GM20000 (cell line): ENCODE results near the gene VEGFA.

ENCODE experiments used
- DNase-seq: peaks from one replicate; pipeline ENCODE4 v3.0.0; 2012; ENCODE audit warnings: low spot score
- TF ChIP-seq, protein P1 (sequence below): IDR thresholded peaks from 2 replicates; pipeline ENCODE4 v1.5.1; 2012; ENCODE audit warnings: mild to moderate bottlenecking, control low read depth; ENCODE audit errors: extremely low read depth, missing control alignments

Gene VEGFA

DNA sequence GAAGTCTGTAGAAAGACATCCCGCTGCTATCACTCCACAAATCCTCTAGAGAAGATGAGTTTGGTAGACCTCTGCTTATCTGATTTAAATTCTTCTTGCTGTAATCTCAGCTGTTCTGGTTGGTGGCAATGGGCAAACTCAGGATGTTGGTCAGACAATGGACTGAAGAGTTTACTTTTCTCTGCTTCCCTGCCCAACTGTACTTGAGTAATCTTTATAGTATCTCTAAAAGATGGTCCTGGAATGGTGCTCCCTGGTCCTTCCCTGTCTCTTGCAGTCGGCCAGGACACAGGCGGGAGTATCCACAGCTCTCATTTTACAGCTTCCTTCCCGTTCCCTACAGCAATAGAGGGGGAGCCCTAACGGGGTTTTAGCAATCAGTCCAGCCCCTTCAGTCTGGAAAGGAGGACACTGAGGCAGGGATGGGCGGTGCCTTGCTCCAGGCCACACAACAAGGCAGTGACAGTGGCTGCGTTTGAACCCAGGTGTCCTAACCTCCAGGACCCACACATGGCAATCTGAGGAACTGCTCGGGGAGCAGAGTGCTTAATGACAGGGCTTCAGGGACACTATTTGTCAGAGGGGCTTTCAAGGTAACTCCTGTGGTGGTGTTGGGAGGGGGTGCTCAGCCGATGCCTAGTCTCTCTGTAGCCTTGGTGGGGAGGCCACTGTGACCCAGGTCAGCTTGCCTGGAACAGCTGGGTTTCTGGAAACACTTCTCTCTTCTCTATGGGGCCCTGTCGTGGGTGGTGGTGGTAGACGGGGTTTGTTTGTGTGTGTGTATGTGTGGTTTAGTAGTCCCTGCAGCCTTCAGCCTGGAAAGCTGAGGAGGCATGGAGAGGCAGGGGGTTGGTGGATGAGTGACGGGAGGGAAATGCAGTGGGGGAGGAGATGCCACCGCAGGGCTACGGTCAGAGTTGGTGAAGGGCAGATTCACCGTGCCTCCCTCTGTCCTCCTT lies 9.5 kb upstream of the VEGFA start:
- TF ChIP-seq, protein P1, sequence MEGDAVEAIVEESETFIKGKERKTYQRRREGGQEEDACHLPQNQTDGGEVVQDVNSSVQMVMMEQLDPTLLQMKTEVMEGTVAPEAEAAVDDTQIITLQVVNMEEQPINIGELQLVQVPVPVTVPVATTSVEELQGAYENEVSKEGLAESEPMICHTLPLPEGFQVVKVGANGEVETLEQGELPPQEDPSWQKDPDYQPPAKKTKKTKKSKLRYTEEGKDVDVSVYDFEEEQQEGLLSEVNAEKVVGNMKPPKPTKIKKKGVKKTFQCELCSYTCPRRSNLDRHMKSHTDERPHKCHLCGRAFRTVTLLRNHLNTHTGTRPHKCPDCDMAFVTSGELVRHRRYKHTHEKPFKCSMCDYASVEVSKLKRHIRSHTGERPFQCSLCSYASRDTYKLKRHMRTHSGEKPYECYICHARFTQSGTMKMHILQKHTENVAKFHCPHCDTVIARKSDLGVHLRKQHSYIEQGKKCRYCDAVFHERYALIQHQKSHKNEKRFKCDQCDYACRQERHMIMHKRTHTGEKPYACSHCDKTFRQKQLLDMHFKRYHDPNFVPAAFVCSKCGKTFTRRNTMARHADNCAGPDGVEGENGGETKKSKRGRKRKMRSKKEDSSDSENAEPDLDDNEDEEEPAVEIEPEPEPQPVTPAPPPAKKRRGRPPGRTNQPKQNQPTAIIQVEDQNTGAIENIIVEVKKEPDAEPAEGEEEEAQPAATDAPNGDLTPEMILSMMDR = no peak
- no peak for DNase-seq

DNA sequence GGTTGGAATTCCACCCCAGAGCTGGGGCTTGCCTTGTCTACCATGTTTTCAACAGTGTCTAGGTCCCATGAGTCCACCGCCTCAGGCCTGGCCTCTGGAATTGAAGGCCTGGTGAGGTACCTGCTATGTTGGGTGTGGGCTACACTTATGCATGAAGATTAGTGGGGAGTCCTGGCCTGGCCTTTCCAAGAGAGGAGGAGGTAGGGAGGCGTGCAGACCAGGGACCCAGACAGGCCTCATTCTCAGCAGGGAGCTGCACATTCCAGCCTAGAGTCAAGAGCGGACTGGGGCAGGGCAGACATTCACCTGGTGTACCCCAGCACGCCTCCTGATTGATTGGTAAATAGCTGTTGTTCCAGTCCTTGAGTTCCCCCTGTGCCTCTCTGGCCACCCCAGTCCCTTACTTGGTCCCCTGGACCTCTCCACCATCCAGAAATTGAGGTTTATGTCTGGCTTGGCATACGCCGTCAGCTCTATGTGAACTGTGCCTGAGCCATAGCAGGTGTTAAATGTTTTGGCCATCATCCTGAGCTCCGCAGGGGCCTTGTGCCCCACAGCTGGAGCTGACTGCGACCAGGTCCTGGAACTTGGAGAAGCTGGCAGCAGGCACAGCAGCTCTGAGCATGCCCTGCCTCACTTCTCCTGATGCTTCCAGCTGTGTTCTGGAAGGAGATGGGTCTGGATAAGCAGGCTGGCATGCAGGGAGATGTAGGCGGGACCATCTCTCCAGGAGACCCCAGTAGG lies 8.2 kb upstream of the VEGFA start:
- DNase-seq = no peak

DNA sequence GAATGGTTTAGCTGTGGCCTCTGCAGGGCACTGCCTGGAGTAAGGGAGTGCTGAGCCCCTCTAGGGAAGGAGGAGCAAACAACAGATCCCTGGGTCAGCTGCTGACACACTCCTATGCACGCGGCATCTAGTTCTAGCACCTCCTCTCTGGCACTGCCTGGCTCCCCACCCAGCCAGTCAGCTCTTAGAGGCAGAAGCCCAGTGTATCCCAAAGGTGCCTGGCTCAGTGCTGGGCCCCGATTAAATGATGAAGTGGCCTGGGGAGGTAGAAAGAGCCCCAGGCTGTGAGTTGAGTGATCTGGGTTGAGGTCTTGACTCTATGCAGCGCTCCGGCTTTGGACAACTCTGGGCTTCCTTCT lies 7.6 kb upstream of the VEGFA start:
- DNase-seq = no peak
- TF ChIP-seq, protein P1 = no peak

More for the DNA sequence above, 8.2 kb upstream of the VEGFA start:
- TF ChIP-seq, protein P1 = no peak

DNA sequence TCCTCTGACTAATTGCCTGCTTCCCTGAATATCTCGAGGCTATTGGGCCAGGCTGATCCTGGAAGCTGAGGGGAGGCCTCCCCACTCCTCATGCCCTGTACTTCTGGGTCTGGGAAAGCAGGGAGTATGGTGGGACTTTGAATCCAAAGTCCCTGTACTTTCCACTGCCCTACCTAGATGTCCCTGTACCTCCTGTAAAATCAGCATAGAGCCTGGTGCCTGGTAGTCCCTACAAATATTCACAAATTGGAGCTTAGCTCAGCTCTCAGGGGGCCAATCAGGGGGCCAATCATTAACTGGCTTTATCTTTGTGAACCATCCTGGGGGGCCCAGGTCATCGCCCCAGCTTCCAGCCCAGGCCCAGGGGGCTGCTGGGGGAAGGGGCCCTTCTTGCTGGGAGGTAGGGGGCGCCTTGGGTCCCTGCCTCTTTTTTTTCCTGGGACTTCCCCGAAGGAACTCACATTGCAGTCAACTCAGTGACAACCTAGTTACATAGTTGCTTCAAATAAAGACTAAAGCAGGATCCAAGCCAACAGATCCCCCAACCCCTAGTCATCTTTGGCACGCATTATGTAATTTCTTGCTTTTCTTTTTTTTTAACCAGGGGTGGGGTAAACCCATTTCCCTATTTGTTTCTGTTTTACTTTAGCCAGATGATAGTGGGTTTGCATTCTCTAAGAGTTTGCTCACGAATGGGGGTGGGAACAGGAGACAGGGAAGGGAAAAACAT lies 6.9 kb upstream of the VEGFA start:
- no peak for DNase-seq

DNA sequence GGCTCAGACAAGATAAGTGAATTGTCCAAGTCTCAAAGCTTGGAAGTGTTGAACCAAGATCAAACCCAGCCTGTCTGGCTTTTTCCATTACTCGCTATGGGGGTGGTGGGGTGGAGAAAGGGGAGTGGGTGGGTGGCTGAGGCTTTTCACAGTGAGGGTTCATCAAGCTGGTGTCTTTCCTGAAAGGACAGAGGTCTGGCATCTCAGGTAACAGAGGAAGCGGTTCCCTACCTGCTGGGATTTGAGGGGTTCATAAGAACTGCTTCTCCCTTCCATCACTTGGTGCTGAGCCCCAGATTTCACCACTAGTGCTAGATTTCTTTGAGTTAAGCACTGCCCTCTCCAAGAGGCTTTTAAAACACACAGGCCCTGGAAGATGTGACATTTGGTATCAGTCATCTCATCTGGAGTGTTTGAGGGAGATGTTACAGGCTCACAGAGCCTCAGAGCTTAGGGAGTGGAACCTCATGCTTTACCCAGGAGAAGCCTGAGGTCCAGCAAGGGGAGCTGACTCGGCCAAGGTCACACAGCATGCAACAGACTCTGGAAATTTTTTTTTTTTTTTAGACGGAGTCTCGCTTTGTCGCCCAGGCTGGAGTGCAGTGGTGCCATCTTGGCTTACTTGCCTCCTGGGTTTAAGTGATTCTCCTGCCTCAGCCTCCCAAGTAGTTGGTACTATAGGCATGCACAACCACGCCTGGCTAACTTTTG lies 6.0 kb upstream of the VEGFA start:
- TF ChIP-seq, protein P1 = no peak
- DNase-seq = no peak

More for the DNA sequence above, 6.9 kb upstream of the VEGFA start:
- TF ChIP-seq, protein P1 = no peak

DNA sequence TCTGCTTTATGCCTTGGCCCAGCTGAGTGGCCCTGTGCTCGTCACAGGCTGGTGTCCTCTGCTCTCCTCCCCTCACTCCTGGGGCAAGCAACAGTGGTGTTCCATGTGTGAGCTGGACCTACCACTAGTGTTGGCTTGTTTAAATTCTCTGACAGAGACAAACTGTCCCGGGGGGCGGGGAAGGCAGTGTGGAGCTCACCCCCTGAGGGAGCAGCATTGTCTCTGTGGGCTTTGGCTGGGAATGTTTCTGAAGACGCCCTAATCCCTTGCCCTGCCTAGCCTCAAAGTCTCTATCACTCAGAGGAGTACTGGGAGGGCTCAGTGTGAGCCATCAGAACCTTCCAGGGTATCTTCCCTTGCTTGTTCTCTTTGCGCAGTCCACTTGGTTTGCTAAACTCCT lies 5.2 kb upstream of the VEGFA start:
- TF ChIP-seq, protein P1 = no peak
- no peak for DNase-seq
